22Rv1 (cell line): ENCODE data around the gene ZNF710.

ENCODE experiments used
- CTCF ChIP-seq: fragments of 450-650 bp; IDR thresholded peaks from 2 replicates; pipeline ENCODE4 v1.5.1; 2017; ENCODE audit warnings: mild to moderate bottlenecking
- ZFX ChIP-seq: fragments of 450-650 bp; IDR thresholded peaks from 2 replicates; pipeline ENCODE4 v1.6.1; 2017; ENCODE audit warnings: antibody characterized with exemption, borderline replicate concordance

GRCh38 chr15:90033448-90033847, 32.3 kb downstream of the ZNF710 start:
- TF ChIP-seq CTCF, result no peak
- TF ChIP-seq ZFX, result no peak
